ENCODE measurements around the gene RNASE8. TPM values are rescaled to one million over a fixed set of nuclear protein-coding genes. Genes with fewer than 3 reads are reported as not detected.

RNASE8 gene
- total RNA-seq, 1 donor from 2014 or later = not detected

DNA sequence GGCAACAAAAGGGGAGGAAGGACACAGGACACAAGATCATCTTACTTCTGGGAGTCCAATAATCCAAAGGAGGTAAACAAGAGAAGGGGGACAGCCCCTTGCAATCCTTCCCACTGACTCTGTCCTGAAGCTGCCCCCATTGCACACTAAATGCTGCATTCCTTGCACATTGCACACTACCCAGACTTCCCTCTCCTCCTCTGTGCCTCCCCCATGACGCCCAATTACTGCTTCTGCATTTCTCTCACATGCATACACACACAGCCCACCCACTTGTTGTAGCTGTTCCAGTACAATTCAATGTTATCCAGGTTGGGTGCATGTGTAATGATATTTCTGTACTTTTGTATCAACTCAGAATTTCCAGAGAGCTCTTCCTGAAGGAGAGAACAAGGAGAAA lies 38.3 kb upstream of the RNASE8 start:
- H3K9me3 ChIP-seq (ENCODE audit: insufficient read depth, low read depth, low read length) = no peaks in the 10 kb centered on the region
- peaks cover 15% of the 10 kb centered on the region for H3K4me1 Mint-ChIP-seq (ENCODE audit: low read depth, unreplicated experiment)
- H3K4me3 ChIP-seq (ENCODE audit: insufficient read depth, low read depth, low read length) = no peak overlapping the region
- H3K4me2 ChIP-seq (ENCODE audit: low read length) = no peak overlapping the region
- DNase-seq (ENCODE audit: low read depth) (no peak), FAIRE-seq (no peak)
- no peak overlapping the region for H3K27ac ChIP-seq (ENCODE audit: low read depth, low read length)
- no peak overlapping the region for H3K4me3 Mint-ChIP-seq (ENCODE audit: unreplicated experiment)
- H3K9me3 Mint-ChIP-seq (ENCODE audit: unreplicated experiment) = peaks cover 5% of the 10 kb centered on the region
- H3K36me3 ChIP-seq (ENCODE audit: insufficient read depth, low read length) = no peaks in the 10 kb centered on the region
- H3K9ac ChIP-seq (ENCODE audit: low read length) = no peak overlapping the region
- H3K27me3 Mint-ChIP-seq (ENCODE audit: low read depth, unreplicated experiment) = peaks cover 30% of the 10 kb centered on the region
- no peaks in the 10 kb centered on the region for H3K79me2 ChIP-seq (ENCODE audit: insufficient read depth, low read length)
- H2AFZ ChIP-seq (ENCODE audit: low read depth, low read length) = no peak overlapping the region
- peaks cover 8% of the 10 kb centered on the region for H3K36me3 Mint-ChIP-seq (ENCODE audit: low read depth, unreplicated experiment)
- peaks cover 4% of the 10 kb centered on the region for H3K4me1 ChIP-seq (ENCODE audit: insufficient read depth, low read length)
- H3K27ac Mint-ChIP-seq (ENCODE audit: unreplicated experiment) = no peak overlapping the region
- H4K20me1 ChIP-seq (ENCODE audit: insufficient read depth, low read length) = no peaks in the 10 kb centered on the region
- H3K27me3 ChIP-seq (ENCODE audit: insufficient read depth, low read length) = peaks cover 22% of the 10 kb centered on the region
- TF ChIP-seq EZH2 (IDR thresholded peaks at IDR 0.05; ENCODE audit: insufficient read depth, low read length) = no peak
- TF ChIP-seq, protein P1, sequence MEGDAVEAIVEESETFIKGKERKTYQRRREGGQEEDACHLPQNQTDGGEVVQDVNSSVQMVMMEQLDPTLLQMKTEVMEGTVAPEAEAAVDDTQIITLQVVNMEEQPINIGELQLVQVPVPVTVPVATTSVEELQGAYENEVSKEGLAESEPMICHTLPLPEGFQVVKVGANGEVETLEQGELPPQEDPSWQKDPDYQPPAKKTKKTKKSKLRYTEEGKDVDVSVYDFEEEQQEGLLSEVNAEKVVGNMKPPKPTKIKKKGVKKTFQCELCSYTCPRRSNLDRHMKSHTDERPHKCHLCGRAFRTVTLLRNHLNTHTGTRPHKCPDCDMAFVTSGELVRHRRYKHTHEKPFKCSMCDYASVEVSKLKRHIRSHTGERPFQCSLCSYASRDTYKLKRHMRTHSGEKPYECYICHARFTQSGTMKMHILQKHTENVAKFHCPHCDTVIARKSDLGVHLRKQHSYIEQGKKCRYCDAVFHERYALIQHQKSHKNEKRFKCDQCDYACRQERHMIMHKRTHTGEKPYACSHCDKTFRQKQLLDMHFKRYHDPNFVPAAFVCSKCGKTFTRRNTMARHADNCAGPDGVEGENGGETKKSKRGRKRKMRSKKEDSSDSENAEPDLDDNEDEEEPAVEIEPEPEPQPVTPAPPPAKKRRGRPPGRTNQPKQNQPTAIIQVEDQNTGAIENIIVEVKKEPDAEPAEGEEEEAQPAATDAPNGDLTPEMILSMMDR (IDR thresholded peaks at IDR 0.05; ENCODE audit: insufficient read depth, low read depth, low read length) = no peak

DNA sequence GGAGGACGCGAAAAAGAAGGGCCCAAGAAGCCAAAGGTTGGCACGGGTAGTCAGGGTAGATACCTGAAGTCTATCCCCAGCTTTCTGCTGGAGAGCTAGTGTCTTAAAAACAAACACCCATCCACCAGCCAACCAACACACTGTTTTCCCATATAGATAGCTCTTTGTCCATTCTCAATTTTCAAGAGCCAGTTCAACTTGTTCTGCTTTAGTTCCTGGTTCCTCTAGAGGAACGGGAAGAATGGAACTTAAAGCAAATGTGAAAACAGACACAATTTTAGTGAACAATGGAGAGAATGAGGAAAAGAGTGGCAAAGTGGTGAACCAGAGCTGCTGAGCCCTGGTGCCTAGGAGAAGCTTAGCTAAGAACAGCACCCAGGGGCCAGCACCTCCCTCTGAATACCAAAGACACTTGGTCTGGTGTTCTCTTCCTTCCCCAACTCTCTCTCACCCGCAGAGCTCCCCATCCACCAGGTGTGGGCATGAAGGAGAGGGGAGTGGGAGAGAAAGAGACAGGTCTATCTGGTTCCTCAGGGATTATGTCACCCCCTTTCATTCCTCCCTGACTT lies 36.6 kb upstream of the RNASE8 start:
- Histone ChIP-seq H2AFZ (ENCODE audit: low read depth, low read length) (no peak overlapping the region), H3K9ac (ENCODE audit: low read length) (no peak overlapping the region), H3K4me1 (ENCODE audit: insufficient read depth, low read length) (peaks cover 11% of the 10 kb centered on the region), H3K4me3 (ENCODE audit: insufficient read depth, low read depth, low read length) (no peak overlapping the region), H3K27me3 (ENCODE audit: insufficient read depth, low read length) (peaks cover 23% of the 10 kb centered on the region), H3K79me2 (ENCODE audit: insufficient read depth, low read length) (no peaks in the 10 kb centered on the region), H3K27ac (ENCODE audit: low read depth, low read length) (no peak overlapping the region), H3K36me3 (ENCODE audit: insufficient read depth, low read length) (no peaks in the 10 kb centered on the region), H3K4me2 (ENCODE audit: low read length) (no peak overlapping the region), H3K9me3 (ENCODE audit: insufficient read depth, low read depth, low read length) (no peaks in the 10 kb centered on the region), H4K20me1 (ENCODE audit: insufficient read depth, low read length) (no peaks in the 10 kb centered on the region)
- H3K4me1 Mint-ChIP-seq (ENCODE audit: low read depth, unreplicated experiment) = peaks cover 15% of the 10 kb centered on the region
- H3K36me3 Mint-ChIP-seq (ENCODE audit: low read depth, unreplicated experiment) = peaks cover 8% of the 10 kb centered on the region
- peak overlapping the region; percentile 40 for H3K4me3 Mint-ChIP-seq (ENCODE audit: unreplicated experiment)
- no peak overlapping the region for H3K27ac Mint-ChIP-seq (ENCODE audit: unreplicated experiment)
- H3K27me3 Mint-ChIP-seq (ENCODE audit: low read depth, unreplicated experiment) = peaks cover 31% of the 10 kb centered on the region
- TF ChIP-seq, protein P1 (IDR thresholded peaks at IDR 0.05; ENCODE audit: insufficient read depth, low read depth, low read length) = no peak
- no peak for TF ChIP-seq EZH2 (IDR thresholded peaks at IDR 0.05; ENCODE audit: insufficient read depth, low read length)
- FAIRE-seq (no peak), DNase-seq (ENCODE audit: low read depth) (no peak)
- H3K9me3 Mint-ChIP-seq (ENCODE audit: unreplicated experiment) = peaks cover 5% of the 10 kb centered on the region

DNA sequence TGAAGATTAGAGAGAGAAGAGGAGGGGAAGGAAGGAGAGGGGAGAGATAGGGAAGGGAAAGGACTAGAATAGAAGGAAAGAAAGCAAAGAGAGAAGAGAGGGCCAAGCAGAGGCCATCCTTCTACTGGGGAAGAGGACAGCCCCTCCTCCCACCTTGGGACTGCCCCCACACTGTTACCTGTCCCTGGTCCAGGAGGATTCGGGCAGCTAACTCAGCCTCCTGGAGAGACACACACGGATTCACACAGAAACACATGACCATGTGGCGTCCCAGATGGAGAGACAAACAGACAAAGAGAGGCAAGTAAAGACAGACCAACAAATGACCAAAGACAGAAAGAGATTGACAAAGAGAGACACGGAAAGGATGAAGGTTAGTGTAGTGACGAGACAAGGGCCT lies 34.9 kb upstream of the RNASE8 start:
- Histone ChIP-seq H3K9me3 (ENCODE audit: insufficient read depth, low read depth, low read length) (no peaks in the 10 kb centered on the region), H3K9ac (ENCODE audit: low read length) (no peak overlapping the region), H4K20me1 (ENCODE audit: insufficient read depth, low read length) (no peaks in the 10 kb centered on the region), H3K79me2 (ENCODE audit: insufficient read depth, low read length) (no peaks in the 10 kb centered on the region), H3K4me1 (ENCODE audit: insufficient read depth, low read length) (peaks cover 9% of the 10 kb centered on the region), H2AFZ (ENCODE audit: low read depth, low read length) (no peak overlapping the region), H3K36me3 (ENCODE audit: insufficient read depth, low read length) (no peaks in the 10 kb centered on the region), H3K4me3 (ENCODE audit: insufficient read depth, low read depth, low read length) (no peak overlapping the region), H3K4me2 (ENCODE audit: low read length) (no peak overlapping the region), H3K27me3 (ENCODE audit: insufficient read depth, low read length) (peaks cover 23% of the 10 kb centered on the region), H3K27ac (ENCODE audit: low read depth, low read length) (no peak overlapping the region)
- no peak for DNase-seq (ENCODE audit: low read depth)
- TF ChIP-seq, protein P1 (IDR thresholded peaks at IDR 0.05; ENCODE audit: insufficient read depth, low read depth, low read length) = no peak
- TF ChIP-seq EZH2 (IDR thresholded peaks at IDR 0.05; ENCODE audit: insufficient read depth, low read length) = no peak
- Mint-ChIP-seq H3K27me3 (ENCODE audit: low read depth, unreplicated experiment) (peaks cover 31% of the 10 kb centered on the region), H3K4me3 (ENCODE audit: unreplicated experiment) (no peak overlapping the region), H3K4me1 (ENCODE audit: low read depth, unreplicated experiment) (peaks cover 19% of the 10 kb centered on the region), H3K27ac (ENCODE audit: unreplicated experiment) (no peak overlapping the region), H3K9me3 (ENCODE audit: unreplicated experiment) (peaks cover 5% of the 10 kb centered on the region), H3K36me3 (ENCODE audit: low read depth, unreplicated experiment) (peaks cover 6% of the 10 kb centered on the region)
- FAIRE-seq = no peak

All from astrocyte (in vitro differentiated cells and primary cell).